Sigmoid colon (tissue), 7 donors: ENCODE data around the gene DUS1L. TPM values are rescaled to one million over a fixed set of nuclear protein-coding genes. Genes with fewer than 3 reads are reported as not detected.

Experiments
- DNase-seq: peaks from one replicate; pipeline ENCODE4 v3.0.0-alpha.2; 2019
- H3K27ac ChIP-seq, 4 donors: fragments of 200-600 bp; sonication (generic); one replicate each; pipeline ENCODE4 v1.5.1; 2016 to 2019; ENCODE audit warnings: mild to moderate bottlenecking in 1 of 4
- H3K27me3 ChIP-seq, 3 donors: fragments of 200-600 bp; sonication (generic); one replicate each; pipeline ENCODE4 v1.5.1; 2019; ENCODE audit warnings: mild to moderate bottlenecking in 1 of 3
- H3K36me3 ChIP-seq, 4 donors: fragments of 200-600 bp; sonication (generic); one replicate each; pipeline ENCODE4 v1.5.1; 2016 to 2019
- H3K4me1 ChIP-seq, 4 donors: fragments of 200-600 bp; sonication (generic); one replicate each; pipeline ENCODE4 v1.5.1; 2017 to 2019
- H3K4me3 ChIP-seq, 4 donors: fragments of 200-600 bp; sonication (generic); one replicate each; pipeline ENCODE4 v1.5.1; 2017 to 2019; ENCODE audit warnings: mild to moderate bottlenecking in 2 of 4, moderate library complexity in 1 of 4
- H3K9me3 ChIP-seq, 4 donors: fragments of 200-600 bp in 3 of 4; sonication (generic) in 3 of 4; one replicate each; pipeline versions ENCODE4 v1.5.1 to v1.6.1; 2013 to 2019
- EP300 ChIP-seq, 4 donors: sonication (generic); formaldehyde crosslinking; IDR thresholded peaks; one replicate each; pipeline ENCODE4 v1.6.1; 2017; ENCODE audit warnings: antibody characterized with exemption in 4 of 4
- POLR2A ChIP-seq, 2 donors: fragments of 450-650 bp; IDR thresholded peaks; one replicate each; pipeline ENCODE4 v1.6.1; 2016; ENCODE audit warnings: antibody characterized with exemption in 2 of 2, mild to moderate bottlenecking in 2 of 2, moderate library complexity in 2 of 2
- POLR2AphosphoS5 ChIP-seq, 4 donors: sonication (generic); formaldehyde crosslinking; IDR thresholded peaks; one replicate each; pipeline ENCODE4 v1.6.1; 2017; ENCODE audit warnings: antibody characterized with exemption in 4 of 4
- WGBS, 2 donors: extraction: QIAGEN DNeasy Blood & Tissue Kit; methylation state at CpG; one replicate each; pipeline ENCODE4 v1.1.7; 2013; 5-methylcytosine and 5-hydroxymethylcytosine counted together
- intact Hi-C: fragments of 100-400 bp; cut with DNase I; formaldehyde crosslinking; loops from one replicate; pipeline ENCODE4 v1.15.1; 2023
- polyA plus RNA-seq, 3 donors: library from polyadenylated mRNA; stranded (reverse); fragments of 200-250 nt; gene quantifications; one replicate each; pipeline ENCODE4 v1.2.3, GENCODE V29; 2013
- total RNA-seq, 4 donors: library from RNA; depleted of rRNA; stranded (reverse); fragments of >200 nt; gene quantifications; one replicate each; pipeline ENCODE4 v1.1.0, GENCODE V29; 2016
- TF ChIP-seq, protein P1 (sequence below), 4 experiments: fragments of 450-650 bp in 3 of 4; fragments of 200-600 bp in 1 of 4; IDR thresholded peaks; one replicate each; pipeline ENCODE4 v1.5.1; 2016 to 2019; ENCODE audit warnings: antibody characterized with exemption in 4 of 4, mild to moderate bottlenecking in 3 of 4, moderate library complexity in 2 of 4
- donor health status: healthy with polysubstance abuse.
- donor health status: Bipolar disorder and iron deficiency.
- donor health status: healthy.

Gene DUS1L
- total and polyA plus RNA-seq, 7 donors = 31.3 to 119 (median 68.5) TPM

DNA sequence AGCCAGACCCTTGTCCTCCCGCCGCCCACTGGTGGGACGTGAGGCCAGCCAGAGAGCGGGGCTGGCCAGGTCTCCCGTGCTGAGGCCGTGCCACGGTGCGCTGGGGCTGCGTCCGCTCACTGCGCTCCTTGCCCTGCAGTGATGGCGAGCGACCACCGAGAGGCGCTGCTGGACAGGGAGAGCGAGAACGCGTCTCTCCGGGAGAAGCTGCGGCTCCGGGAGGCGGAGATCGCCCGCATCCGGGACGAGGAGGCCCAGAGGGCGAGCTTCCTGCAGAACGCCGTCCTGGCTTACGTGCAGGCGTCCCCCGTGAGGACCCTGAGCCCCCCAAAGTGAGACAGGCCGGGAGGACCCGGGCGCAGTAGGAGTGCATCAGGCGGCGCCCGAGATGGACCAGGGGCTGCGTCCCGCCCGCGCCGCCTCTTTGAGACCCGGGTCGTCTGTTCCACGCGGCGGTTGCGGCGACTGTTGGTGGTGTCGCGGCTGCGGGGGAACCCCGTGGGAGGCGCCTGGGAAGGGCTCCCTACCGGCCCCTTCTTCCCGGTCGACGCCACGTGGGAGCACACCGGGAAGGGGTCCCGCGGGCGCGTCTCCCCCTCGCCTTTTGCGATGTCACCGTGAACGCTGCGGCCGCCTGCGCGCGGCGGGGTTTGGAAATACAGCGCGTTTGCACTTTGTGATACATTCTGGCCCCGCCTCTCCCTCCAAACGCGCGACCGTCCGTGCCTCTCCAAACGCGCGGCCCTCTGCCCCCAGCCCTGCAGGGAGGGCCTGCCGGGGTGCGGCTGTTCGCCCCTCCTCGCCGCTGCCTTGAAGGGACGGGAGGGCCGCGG is 34.9 kb downstream of the DUS1L start:
- Histone ChIP-seq H3K27me3 (peaks cover 6 to 21% (median 18%) of the 10 kb centered on the region in 3 donors), H3K4me3 (peak overlapping the region; percentile 23 to 58 (median 42)), H3K36me3 (no peaks in the 10 kb centered on the region), H3K4me1 (peaks cover 0 to 25% (median 23%) of the 10 kb centered on the region in 4 donors), H3K27ac (peak overlapping the region; percentile 18 to 61 (median 59)), H3K9me3 (no peaks in the 10 kb centered on the region)
- TF ChIP-seq EP300 (IDR thresholded peaks at IDR 0.05) (no peak), POLR2AphosphoS5 (IDR thresholded peaks at IDR 0.05) (no peak), POLR2A (IDR thresholded peaks at IDR 0.05) (no peak)
- TF ChIP-seq, protein P1, sequence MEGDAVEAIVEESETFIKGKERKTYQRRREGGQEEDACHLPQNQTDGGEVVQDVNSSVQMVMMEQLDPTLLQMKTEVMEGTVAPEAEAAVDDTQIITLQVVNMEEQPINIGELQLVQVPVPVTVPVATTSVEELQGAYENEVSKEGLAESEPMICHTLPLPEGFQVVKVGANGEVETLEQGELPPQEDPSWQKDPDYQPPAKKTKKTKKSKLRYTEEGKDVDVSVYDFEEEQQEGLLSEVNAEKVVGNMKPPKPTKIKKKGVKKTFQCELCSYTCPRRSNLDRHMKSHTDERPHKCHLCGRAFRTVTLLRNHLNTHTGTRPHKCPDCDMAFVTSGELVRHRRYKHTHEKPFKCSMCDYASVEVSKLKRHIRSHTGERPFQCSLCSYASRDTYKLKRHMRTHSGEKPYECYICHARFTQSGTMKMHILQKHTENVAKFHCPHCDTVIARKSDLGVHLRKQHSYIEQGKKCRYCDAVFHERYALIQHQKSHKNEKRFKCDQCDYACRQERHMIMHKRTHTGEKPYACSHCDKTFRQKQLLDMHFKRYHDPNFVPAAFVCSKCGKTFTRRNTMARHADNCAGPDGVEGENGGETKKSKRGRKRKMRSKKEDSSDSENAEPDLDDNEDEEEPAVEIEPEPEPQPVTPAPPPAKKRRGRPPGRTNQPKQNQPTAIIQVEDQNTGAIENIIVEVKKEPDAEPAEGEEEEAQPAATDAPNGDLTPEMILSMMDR (IDR thresholded peaks at IDR 0.05) = peak; percentile 91 to 96 (median 94)
- WGBS, 2 donors = 1% methylated on average over 94 of the region's 94 CpGs
- peak; percentile 93 for DNase-seq
- intact Hi-C loops = loop anchor here (1.0 kb wide), 1 partner anchor 124 kb away; no protein-coding TSS in a partner anchor

DNA sequence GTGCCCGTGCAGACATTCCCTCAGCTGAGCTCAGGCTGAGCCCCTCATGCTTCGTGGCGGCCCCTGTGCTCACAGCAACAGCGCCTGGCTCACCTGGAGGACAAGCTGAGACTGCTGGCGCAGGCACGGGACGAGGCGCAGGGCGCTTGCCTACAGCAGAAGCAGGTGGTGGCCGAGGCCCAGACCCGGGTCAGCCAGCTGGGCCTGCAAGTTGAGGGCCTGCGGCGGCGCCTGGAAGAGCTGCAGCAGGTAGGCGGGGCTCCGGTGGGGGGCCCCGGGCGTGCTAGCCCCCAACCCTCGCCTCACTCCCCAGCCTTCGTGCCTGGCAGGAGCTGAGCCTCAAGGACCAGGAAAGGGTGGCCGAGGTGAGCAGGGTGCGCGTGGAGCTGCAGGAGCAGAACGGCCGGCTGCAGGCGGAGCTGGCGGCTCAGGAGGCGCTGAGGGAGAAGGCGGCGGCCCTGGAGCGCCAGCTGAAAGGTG is 35.6 kb downstream of the DUS1L start:
- TF ChIP-seq POLR2A (IDR thresholded peaks at IDR 0.05) (no peak), EP300 (IDR thresholded peaks at IDR 0.05) (no peak), POLR2AphosphoS5 (IDR thresholded peaks at IDR 0.05) (no peak)
- TF ChIP-seq, protein P1 (IDR thresholded peaks at IDR 0.05) = no peak
- intact Hi-C loops = loop anchor here (1.0 kb wide), 1 partner anchor 124 kb away; no protein-coding TSS in a partner anchor
- Histone ChIP-seq H3K36me3 (no peaks in the 10 kb centered on the region), H3K9me3 (no peaks in the 10 kb centered on the region), H3K27me3 (peaks cover 6 to 21% (median 18%) of the 10 kb centered on the region in 3 donors), H3K4me1 (peaks cover 0 to 25% (median 22%) of the 10 kb centered on the region in 4 donors), H3K27ac (no peak overlapping the region), H3K4me3 (peak overlapping the region in 2 of 4 donors; percentile 50 to 58)
- 63 to 71% methylated on average over 31 of the region's 31 CpGs for WGBS, 2 donors
- DNase-seq = no peak

DNA sequence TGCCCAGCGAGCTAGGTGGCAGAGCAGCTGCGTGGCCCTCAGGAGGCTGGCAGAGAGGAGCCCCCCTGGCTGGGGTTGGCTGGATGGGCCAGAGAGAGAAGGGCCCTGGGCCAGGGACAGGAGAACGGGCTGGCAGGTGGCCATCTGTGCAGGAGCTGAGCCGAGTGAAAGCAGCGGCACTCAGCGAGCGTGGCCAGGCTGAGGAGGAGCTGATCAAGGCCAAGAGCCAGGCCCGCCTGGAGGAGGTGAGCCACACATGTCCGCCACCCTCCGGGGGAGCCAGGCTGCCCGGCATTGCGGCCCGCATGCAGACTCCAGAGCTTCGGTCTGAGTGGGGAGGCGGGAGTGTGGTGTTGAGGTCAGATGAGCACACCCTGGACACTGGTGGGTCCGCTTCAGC is 36.2 kb downstream of the DUS1L start:
- intact Hi-C loops = no loop called here
- 96% methylated on average over 16 of the region's 16 CpGs for WGBS, 2 donors
- TF ChIP-seq, protein P1 (IDR thresholded peaks at IDR 0.05) = no peak
- TF ChIP-seq POLR2A (IDR thresholded peaks at IDR 0.05) (no peak), POLR2AphosphoS5 (IDR thresholded peaks at IDR 0.05) (no peak), EP300 (IDR thresholded peaks at IDR 0.05) (no peak)

DNA sequence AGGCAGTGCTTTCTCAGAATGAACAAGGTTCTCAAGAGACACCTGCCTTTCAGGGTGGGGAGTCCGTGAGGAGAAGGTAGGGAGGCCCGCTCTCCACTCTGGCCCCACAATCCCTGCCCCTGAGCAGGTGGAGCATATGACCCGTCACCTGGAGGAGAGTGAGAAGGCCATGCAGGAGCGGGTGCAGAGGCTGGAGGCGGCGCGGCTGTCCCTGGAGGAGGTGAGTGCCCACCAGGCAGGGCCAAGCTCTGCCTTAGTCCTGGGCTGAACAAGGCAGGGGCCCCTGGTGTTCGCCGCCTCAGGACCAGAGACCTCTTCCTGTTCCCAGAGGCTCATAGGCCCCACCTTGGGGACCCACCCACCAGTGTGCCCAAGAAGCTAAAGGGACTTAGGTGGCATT is 36.6 kb downstream of the DUS1L start:
- H3K4me3 ChIP-seq = no peak overlapping the region
- peaks cover 0 to 30% (median 29%) of the 10 kb centered on the region in 4 donors for H3K4me1 ChIP-seq
- intact Hi-C loops = no loop called here
- TF ChIP-seq POLR2A (IDR thresholded peaks at IDR 0.05) (no peak), POLR2AphosphoS5 (IDR thresholded peaks at IDR 0.05) (no peak)
- no peak for DNase-seq
- peaks cover 6 to 21% (median 18%) of the 10 kb centered on the region in 3 donors for H3K27me3 ChIP-seq
- WGBS, 2 donors = 97% methylated on average over 9 of the region's 9 CpGs
- H3K27ac ChIP-seq = no peak overlapping the region
- H3K36me3 ChIP-seq = no peaks in the 10 kb centered on the region
- no peaks in the 10 kb centered on the region for H3K9me3 ChIP-seq

More for the DNA sequence above, 36.2 kb downstream of the DUS1L start:
- peaks cover 0 to 26% (median 25%) of the 10 kb centered on the region in 4 donors for H3K4me1 ChIP-seq
- no peak for DNase-seq
- no peaks in the 10 kb centered on the region for H3K9me3 ChIP-seq
- no peaks in the 10 kb centered on the region for H3K36me3 ChIP-seq
- no peak overlapping the region for H3K27ac ChIP-seq
- H3K27me3 ChIP-seq = peaks cover 6 to 21% (median 18%) of the 10 kb centered on the region in 3 donors
- no peak overlapping the region for H3K4me3 ChIP-seq

DNA sequence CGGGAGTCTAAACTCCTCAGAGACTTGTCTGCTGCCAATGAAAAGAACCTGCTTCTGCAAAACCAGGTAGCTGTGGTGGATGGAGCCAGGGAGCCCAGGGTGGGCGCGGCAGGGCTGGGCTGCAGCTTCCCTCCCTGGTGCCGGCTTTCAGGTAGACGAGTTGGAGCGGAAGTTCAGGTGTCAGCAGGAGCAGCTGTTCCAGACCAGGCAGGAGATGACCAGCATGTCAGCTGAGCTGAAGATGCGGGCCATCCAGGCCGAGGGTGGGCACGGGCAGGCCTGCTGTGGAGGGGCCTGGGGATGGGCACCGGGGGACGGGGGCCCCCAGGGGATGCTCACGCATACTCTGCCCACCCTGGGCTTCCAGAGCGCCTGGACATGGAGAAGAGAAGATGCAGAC is 37.4 kb downstream of the DUS1L start:
- no peak overlapping the region for H3K4me3 ChIP-seq
- TF ChIP-seq EP300 (IDR thresholded peaks at IDR 0.05) = no peak
- TF ChIP-seq POLR2A (IDR thresholded peaks at IDR 0.05) = no peak
- no peak for TF ChIP-seq POLR2AphosphoS5 (IDR thresholded peaks at IDR 0.05)
- TF ChIP-seq, protein P1 (IDR thresholded peaks at IDR 0.05) = no peak

More for the DNA sequence above, 37.4 kb downstream of the DUS1L start:
- intact Hi-C loops = no loop called here
- peaks cover 0 to 36% (median 35%) of the 10 kb centered on the region in 4 donors for H3K4me1 ChIP-seq
- H3K9me3 ChIP-seq = no peaks in the 10 kb centered on the region
- DNase-seq = no peak
- peaks cover 6 to 15% (median 14%) of the 10 kb centered on the region in 3 donors for H3K27me3 ChIP-seq
- no peak overlapping the region for H3K27ac ChIP-seq
- no peaks in the 10 kb centered on the region for H3K36me3 ChIP-seq
- WGBS, 2 donors = 93 to 96% methylated on average over 13 of the region's 13 CpGs
